ENCODE measurements around the gene CTSE. TPM values are rescaled to one million over a fixed set of nuclear protein-coding genes. Genes with fewer than 3 reads are reported as not detected.

The CTSE gene
- total RNA-seq, 4 donors from 2014 or later, result not detected

DNA sequence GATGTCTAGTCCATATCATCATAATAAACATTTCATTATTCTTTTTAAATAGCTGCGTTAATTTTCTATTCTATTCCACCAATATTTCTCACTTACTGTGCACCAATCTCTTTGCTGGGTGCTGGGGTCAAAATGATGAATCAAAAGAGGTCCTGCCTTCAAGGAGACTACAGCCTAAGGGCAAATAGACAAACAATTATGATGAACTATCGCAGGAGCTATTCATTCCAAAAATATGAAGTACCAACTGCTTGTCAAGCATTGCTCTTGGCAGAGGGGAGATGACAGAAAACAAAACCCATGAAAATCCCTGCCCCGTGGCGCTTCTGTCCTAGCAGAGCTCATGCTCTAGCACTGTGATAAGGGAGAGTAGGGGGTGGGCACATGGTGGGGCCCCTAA is 51.6 kb downstream of the CTSE start:
- TF ChIP-seq, protein P1, sequence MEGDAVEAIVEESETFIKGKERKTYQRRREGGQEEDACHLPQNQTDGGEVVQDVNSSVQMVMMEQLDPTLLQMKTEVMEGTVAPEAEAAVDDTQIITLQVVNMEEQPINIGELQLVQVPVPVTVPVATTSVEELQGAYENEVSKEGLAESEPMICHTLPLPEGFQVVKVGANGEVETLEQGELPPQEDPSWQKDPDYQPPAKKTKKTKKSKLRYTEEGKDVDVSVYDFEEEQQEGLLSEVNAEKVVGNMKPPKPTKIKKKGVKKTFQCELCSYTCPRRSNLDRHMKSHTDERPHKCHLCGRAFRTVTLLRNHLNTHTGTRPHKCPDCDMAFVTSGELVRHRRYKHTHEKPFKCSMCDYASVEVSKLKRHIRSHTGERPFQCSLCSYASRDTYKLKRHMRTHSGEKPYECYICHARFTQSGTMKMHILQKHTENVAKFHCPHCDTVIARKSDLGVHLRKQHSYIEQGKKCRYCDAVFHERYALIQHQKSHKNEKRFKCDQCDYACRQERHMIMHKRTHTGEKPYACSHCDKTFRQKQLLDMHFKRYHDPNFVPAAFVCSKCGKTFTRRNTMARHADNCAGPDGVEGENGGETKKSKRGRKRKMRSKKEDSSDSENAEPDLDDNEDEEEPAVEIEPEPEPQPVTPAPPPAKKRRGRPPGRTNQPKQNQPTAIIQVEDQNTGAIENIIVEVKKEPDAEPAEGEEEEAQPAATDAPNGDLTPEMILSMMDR (IDR thresholded peaks at IDR 0.05), result no peak
- TF ChIP-seq POLR2A (IDR thresholded peaks at IDR 0.05) (no peak), EP300 (IDR thresholded peaks at IDR 0.05) (no peak)
- no peak overlapping the region for H3K27ac ChIP-seq
- DNase-seq (ENCODE audit: low spot score in 2 of 2), result no peak
- no peak overlapping the region for H3K4me3 ChIP-seq
- H3K4me1 ChIP-seq, result no peaks in the 10 kb centered on the region
- no peaks in the 10 kb centered on the region for H3K9me3 ChIP-seq
- 64 to 70% methylated on average over 4 of the region's 4 CpGs for WGBS, 2 donors
- no peaks in the 10 kb centered on the region for H3K27me3 ChIP-seq
- no peaks in the 10 kb centered on the region for H3K36me3 ChIP-seq

DNA sequence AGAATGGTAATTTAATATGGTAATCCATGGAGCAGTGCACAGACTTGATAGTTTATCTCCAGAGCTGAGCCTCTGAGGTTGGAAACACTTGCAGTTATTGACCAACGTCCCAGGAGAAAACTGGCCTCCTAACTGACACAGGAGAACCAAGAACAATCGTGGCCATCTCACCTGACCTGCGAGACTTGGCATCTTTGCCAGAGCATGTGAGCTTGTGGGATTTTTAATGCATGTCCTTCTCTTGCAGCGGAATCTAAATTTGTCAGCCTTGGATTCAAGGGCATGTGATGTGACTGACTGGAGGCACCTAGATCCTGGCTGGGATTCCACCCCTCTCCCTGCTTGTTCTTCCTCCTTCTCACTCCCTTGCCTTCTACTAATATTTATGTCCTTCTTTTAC is 52.6 kb downstream of the CTSE start:
- Histone ChIP-seq H3K27me3 (no peaks in the 10 kb centered on the region), H3K36me3 (no peaks in the 10 kb centered on the region), H3K4me3 (no peak overlapping the region), H3K27ac (no peak overlapping the region), H3K4me1 (no peaks in the 10 kb centered on the region), H3K9me3 (no peaks in the 10 kb centered on the region)
- DNase-seq (ENCODE audit: low spot score in 2 of 2), result no peak
- TF ChIP-seq, protein P1 (IDR thresholded peaks at IDR 0.05), result no peak
- TF ChIP-seq EP300 (IDR thresholded peaks at IDR 0.05), result no peak
- TF ChIP-seq POLR2A (IDR thresholded peaks at IDR 0.05), result no peak
- WGBS, 2 donors, result 82 to 88% methylated on average over 4 of the region's 4 CpGs

DNA sequence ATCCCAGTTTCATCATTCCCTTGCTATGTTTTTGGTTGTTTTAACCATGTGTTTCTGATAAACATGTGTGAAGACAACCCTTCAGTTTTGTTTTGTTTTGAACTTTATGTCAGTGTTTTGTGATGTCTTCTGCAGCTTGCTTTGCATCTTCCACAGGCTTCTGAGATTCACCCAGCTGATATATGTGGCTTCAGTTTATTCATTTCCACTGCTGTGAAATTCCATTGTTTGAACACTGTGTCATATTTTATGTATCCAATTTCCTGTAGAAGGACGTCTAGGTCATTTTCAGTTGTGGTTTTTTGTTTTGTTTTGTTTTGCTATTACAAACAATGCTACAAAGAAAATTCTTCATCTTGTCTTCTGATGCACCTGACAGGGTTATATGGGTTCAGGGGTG is 53.2 kb downstream of the CTSE start:
- no peak for DNase-seq (ENCODE audit: low spot score in 2 of 2)
- no peaks in the 10 kb centered on the region for H3K27me3 ChIP-seq
- H3K4me1 ChIP-seq, result no peaks in the 10 kb centered on the region
- no peak overlapping the region for H3K27ac ChIP-seq
- H3K9me3 ChIP-seq, result no peaks in the 10 kb centered on the region
- no peaks in the 10 kb centered on the region for H3K36me3 ChIP-seq
- 11 to 17% methylated on average over 1 of the region's 1 CpG for WGBS, 2 donors
- no peak for TF ChIP-seq EP300 (IDR thresholded peaks at IDR 0.05)
- TF ChIP-seq, protein P1 (IDR thresholded peaks at IDR 0.05), result no peak
- no peak for TF ChIP-seq POLR2A (IDR thresholded peaks at IDR 0.05)
- H3K4me3 ChIP-seq, result no peak overlapping the region

DNA sequence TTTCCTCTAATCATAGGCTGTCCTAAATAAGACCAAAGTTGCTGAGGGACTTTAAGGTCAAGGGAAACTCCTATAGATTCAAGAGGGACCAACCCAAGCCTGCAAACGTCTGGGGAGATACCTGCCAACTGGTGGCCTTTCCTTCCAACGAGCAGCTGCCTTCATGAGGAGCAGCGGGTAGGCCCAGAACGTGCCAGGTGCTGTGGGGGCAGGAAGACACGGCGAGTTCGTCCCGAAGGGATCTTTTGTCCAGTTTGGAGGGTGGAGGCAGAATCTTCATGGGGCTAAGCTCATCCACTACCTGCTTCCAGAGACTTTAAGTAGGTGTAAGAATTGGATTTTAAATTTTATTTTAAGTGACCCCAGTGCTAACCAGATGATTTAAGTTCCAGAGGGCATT is 54.5 kb downstream of the CTSE start:
- Histone ChIP-seq H3K36me3 (no peaks in the 10 kb centered on the region), H3K27me3 (no peaks in the 10 kb centered on the region), H3K4me3 (no peak overlapping the region), H3K4me1 (no peaks in the 10 kb centered on the region), H3K27ac (no peak overlapping the region), H3K9me3 (no peaks in the 10 kb centered on the region)
- no peak for DNase-seq (ENCODE audit: low spot score in 2 of 2)
- TF ChIP-seq POLR2A (IDR thresholded peaks at IDR 0.05), result no peak
- no peak for TF ChIP-seq EP300 (IDR thresholded peaks at IDR 0.05)
- WGBS, 2 donors, result 70 to 81% methylated on average over 8 of the region's 8 CpGs

DNA sequence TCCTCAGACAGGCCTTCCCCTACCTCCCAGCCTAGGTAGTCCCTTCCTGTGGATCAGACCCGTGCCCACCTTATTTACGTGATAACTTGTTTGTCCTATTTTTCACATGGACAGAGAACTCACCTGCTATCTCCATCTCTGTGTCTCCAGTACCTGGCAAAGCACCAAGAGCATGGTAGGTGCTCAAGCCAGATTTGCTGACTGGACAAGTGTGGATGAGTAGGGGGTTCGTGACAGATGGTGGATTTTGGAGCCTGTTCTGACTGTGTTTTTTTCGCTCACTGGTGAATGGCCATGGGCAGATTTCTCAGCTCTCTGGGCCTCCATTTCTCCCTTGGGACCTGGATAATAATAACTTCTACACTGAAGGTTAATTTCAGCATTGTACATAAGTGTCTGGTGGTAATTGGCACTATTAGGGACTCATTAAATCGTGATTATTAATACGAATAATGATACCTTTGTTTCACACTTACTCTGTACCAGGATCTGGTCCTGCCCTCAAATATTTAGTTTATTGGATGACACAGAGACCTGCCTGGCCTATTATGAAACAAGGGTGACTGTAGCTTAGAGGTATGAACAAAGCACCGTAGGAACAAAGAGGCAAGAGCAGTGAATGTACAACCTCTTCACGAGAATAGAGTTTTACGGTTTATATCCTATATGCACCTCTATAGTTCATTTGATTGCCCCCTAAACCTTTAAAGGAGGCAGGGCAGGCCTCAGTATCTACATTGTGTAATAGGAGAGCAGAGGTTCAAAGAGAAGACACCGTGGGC is 56.0 kb downstream of the CTSE start:
- Histone ChIP-seq H3K4me1 (no peaks in the 10 kb centered on the region), H3K27me3 (no peaks in the 10 kb centered on the region), H3K36me3 (no peaks in the 10 kb centered on the region), H3K4me3 (no peak overlapping the region), H3K9me3 (no peaks in the 10 kb centered on the region), H3K27ac (no peak overlapping the region)
- WGBS, 2 donors, result 83 to 84% methylated on average over 10 of the region's 10 CpGs
- DNase-seq (ENCODE audit: low spot score in 2 of 2), result no peak
- TF ChIP-seq POLR2A (IDR thresholded peaks at IDR 0.05) (no peak), EP300 (IDR thresholded peaks at IDR 0.05) (no peak)
- TF ChIP-seq, protein P1 (IDR thresholded peaks at IDR 0.05), result no peak

Data from tibial nerve (tissue), 4 donors.